AG20443 (cell line): Measurements from ENCODE around the gene SUCLG2.
"Not testable (repeated sequence)": the region's sequence is repeated elsewhere in the genome, so short reads cannot be mapped to it uniquely, and the experiment has no call there.

Experiments
- DNase-seq: peaks from one replicate; pipeline ENCODE4 v3.0.0; 2012; ENCODE audit warnings: low spot score, mixed read lengths

Gene SUCLG2

DNA sequence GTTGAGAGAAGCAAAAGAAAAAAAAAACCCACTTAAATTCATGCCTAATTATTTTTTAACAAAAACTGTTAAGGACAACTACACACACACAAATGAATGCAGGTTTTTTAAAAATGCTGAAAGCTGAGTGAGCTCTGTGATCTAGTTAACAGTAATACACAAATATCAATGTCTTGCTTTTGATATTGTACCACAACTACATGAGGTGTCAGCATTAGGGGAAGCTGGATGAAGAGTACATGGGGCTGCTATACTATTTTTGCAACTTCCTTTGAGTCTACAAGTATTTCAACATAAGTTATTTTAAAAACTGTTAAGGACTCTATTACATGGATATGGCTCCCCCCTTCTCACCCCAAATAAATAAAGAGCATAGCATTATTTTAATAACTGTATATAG is 44.7 kb downstream of the SUCLG2 start:
- DNase-seq, result no peak

DNA sequence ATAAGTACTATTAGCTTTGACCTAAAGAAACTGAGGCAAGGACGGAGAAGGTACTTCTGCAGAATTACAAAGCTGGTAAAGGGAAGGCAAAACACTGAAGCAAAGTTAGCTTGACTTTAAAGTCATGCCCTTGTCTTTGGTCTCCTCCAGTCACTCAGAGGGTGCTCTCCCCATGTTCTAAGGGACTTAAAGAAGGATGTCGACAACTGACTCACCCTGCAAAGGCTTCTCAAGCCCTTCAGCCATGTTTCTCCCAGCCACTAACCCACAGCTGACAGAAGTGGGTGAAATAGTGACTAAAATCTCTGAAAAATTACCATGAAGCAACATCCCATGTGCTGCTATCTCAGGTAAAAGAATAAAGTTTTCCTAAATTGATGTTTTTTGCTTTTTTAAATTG is 46.4 kb downstream of the SUCLG2 start:
- DNase-seq, result no peak

DNA sequence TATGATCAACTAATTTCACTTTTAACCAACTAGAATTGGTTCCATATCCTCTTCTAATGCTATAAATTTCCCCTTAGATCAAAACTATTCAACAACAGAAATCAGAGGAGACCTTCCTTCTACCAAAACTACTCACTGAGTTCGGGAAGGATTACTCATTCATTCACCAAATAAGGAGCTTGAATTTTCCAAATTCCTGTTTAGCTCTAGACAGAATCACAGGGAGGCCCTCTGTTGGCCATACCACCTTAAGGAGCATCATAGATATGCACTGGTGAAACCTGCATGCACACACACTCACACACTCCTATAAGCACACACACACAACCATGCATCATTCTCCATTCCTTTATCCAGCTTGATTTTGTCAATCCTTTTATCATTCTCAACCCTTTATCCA is 49.0 kb downstream of the SUCLG2 start:
- DNase-seq, result peak; percentile 76

DNA sequence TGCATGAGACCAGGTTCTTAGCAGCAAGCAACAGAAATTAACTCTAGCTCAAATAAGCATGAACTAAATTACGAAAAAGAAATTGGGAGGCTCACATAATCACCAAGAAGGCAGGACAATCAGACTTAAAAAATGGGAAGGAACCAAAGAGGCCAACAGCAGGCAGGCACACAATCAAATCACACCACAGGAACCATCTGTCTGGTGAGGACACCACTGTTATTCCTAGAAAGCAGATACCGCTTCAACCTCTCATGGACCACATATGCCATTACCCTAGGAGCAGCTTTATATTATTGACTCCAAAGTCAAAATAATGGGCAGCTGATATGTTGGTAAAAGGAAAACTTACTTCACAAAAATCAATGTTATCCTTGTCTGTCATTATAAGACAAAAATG is 51.6 kb downstream of the SUCLG2 start:
- DNase-seq, result no peak

DNA sequence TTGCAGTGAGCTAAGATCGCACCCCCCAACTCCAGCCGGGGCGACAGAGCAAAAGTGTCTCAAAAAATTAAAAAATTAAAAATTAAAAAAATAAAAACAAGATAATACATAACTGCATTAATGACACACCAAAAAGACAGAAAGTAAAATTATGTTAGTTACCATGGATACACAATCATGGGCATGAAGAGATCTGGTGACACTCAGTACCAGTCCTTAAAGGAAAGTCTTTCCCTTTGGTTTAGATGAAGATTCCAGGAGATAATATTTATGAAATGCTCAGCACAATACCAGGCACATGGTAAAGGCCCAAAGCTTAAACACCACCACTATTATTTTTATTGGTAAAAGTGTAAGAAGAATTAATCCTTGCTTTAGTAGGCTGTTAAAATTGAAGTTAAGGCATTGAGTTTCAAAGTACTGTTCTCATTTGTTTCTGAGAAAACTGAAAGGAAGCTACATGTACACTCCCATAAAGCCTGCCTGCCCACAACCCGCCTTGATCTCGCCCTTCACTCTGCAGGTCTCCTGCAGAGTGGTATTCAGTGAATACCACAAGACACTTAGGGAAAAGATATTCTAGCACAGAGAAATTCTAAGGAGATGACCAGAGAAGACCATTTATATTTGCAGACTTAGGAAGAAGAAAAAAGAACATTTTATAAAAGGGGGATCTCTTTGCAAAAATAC is 52.3 kb downstream of the SUCLG2 start:
- no peak for DNase-seq

DNA sequence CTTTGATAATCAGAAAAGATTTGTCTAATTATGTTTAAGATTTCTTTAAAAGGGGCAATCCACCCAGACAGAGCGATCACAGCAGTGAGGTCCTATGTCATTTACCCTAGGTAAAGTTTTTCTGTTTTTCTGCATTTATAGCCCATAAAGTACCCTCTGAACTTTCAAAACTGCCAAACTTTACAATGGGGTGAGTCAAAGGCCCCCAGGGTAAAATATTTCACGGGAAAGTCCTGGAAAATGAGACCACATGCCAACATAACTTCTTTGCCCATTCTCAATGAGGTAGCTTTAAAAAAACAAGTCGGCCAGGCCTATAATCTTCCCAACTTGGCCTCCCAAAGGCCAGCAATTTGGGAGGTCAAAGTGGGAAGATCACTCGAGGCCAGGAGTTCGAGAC is 53.0 kb downstream of the SUCLG2 start:
- DNase-seq, result no peak

DNA sequence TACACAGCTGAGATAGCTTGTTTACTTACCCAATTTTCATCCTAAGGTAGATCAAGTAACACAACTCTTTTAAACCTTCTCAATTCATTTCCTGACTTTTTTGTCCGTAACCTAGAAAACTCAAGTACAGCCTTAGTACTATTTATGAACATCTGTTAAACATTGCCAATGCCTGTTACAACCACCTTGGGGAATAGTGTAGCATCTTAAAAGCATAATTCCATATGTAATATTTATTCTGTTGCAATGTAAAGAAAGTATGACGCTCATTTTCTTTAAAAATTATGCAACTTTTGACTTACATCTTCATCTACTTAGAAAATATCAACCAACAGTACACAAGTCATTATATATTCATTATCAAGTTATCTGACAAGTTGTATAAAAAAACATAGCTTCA is 54.6 kb downstream of the SUCLG2 start:
- DNase-seq, result no peak

DNA sequence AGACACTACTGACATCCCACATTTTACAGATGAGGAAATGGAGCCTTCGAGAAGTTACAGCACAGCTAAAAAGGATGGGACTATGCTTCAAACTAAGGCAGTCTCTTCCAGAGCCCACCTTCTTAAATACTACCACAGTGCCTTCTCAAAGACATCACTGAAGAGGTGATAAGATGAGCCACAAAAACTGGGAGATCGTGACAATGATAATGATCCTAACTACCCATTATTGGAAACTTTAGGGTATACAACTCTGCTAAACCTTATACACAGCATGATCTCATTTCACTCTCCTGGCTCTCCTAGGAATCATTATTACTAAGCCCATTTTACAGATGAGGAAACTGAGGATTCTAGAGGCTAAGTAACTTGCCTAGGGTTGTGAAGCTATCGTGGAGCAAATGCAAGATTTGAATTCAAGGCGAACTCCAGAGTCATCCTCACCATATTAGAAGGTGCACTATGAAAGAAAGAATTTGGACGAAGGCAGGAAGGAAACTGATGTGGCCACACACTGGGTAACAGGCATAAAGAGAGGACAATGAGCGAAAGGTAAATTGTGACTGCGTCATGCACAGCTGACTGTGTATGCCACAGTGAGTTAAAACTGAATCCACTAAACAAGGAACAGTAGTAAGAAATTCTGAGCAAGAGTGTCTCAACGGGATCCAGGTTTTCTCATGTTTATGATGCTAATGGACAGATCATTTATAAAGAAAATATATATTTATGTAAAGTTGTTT is 55.4 kb downstream of the SUCLG2 start:
- no peak for DNase-seq

DNA sequence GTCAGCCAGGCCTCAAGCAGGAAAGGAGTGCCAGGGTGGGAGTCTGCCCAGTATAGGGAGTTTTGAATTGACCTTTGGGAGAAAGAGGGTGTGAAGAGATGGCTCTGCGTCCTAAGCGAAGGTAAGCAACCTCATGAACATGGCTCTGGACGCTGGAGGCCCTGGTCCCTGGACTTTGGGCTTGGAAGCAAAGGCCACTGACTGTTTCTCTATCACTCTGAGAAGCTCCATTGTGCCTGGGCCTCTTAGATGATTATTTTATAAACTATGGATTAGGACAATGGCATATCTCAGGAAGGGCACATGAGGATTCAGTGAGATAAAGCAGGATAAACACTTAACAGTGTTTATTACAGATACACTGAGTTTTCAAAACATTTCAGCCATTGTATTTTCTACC is 59.0 kb downstream of the SUCLG2 start:
- no peak for DNase-seq

DNA sequence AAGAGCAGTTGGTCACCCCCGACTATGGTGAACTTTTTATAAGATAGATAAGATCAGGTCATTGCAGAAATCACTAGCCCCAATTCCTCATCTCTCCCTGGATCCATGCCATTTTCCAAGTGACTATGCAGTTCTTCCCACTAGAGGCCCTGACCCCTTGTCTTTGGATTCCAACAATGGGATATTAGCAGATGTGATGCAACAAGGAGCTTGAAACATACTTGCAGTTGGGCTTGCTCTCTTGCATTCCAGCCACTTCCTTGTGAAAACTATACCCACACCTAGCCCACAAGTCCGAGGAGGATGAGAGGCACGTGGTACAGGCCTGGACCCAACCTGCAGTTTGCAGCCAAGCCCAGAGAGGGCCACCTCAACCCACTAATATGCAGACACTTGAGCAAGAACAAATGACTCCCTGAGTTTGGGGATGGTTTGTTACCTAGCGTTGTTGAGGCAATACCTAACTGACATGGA is 60.6 kb downstream of the SUCLG2 start:
- DNase-seq, result peak; percentile 17

DNA sequence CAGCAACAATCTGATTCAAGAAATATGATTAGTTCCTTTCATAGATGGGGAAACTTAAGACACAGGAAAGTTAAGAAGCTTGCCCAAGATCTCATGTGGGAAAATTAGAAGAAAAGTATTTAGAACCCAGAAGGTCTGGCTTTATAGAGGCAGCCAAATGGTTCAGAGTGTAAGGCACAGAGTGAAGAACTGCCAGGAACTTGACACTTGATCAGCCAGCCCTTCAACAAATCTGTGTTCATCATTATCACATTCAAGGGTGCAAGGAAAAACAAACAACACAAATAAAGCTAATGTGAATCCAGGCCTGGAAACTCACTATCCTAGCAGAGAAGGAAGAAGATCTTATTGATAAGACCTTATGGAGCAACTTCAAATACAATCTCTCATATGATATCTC is 62.4 kb downstream of the SUCLG2 start:
- DNase-seq, result no peak

DNA sequence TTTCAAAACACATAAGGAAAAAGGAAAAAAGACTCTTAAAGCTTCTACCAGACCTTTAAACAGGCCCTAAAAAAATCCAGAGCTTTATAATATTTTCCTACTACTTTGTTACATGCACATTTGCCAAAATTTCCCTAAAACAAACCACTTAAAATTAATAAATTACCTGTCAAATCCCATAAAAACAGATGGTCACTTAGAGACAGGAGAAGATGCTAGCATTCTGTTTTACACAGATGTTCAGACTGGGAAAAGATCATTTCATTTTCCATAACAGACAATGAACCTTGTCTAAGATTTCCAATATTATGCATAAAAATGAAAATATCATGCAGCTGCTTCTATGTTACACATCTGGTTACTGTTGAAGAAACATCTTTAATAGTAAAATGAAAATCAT is 66.6 kb downstream of the SUCLG2 start:
- no peak for DNase-seq

DNA sequence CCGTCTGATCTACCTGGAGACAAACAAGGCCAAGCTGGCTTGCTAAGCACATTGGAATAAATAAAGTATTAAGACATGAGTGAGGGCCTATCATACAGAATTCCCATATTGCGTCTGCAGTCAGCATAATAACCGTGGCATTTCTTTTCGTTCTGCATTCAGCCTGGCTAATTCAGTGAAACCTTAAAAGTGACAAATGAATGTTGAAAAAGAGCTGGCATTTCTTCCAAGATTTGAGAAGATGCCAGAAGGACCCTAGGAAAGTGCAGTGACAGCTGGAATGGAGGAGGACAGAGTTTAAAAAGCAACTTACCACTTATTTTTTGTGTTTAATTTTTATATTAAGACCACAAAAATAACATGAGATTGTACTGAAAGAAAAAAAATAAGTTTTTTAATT is 67.1 kb downstream of the SUCLG2 start:
- DNase-seq, result no peak

DNA sequence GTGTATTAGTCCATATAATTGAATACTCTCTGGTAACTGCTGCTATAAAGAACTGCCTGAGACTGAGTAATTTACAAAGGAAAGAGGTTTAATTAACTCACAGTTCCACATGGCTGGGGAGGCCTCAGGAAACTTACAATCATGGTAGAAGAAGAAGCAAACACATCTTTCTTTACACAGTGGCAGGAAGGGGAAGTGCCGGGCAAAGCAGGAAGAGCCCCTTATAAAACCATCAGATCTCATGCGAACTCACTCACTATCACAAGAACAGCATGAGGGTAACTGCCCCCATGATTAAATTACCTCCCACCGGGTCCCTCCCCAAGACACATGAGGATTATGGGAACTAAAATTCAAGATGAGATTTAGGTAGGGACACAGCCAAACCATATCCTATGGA is 69.8 kb downstream of the SUCLG2 start:
- not testable (repeated sequence) for DNase-seq

DNA sequence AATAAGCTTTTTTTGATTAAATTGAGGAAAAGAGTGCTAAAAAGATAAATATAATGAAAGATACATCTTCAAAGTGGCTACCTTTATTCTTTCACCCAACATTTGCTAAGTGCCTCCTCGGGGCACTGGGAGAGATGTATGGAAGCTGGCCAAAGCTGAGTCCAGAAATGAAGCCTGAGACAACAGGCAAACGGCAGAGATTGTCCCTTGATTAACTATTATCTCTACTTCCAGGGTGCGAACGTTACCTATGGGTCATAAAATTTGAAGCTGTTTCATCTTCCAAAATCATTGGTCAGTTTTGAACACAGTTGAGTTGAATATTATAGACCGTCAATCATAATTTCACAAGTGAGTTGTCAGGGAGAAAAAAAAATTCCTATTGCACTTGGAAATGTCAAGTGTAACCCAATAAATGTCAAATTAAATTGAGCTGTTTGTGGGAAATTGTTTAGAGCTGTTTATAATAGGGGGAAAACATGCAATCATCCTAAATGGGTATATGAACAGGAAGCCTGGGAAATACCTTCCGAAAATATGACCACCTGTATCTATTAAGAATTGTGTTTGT is 73.9 kb downstream of the SUCLG2 start:
- DNase-seq, result no peak

DNA sequence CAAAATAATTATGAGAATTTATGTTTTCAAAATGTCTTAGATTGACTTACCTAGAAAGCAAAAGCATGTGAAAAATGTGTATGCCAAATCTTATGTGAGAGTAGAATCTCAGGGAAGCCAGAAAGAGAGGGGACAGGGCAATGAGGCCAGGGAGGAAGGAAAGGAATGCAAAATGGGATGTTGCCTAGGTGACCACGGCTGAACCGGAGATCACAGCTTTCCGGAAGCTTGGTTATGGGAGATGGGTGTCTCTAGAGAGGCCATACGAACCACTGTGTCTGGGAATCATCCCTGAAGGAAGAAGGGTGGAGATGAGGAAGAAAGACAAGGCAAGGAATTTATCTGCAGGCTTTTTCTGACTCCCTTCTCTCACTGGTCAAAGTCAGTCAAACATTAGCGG is 76.0 kb downstream of the SUCLG2 start:
- no peak for DNase-seq

DNA sequence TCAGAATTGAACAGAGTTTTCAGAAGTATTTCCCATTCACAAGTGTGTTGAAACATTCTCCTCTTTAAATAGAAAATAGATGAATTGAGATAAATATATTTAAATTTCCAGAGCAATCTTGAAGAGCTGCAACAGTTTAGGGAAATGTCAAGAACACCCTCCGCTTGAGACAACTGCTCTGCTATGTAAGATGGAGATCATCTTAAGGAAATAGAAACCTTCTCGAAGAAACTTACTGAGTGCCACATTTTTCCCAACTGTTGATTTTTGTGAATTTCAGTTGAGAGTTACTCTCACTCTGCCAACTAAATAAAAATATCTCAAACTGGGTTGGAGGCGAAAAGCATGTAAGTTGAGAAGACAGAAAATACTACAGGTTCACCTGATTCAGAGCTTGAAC is 78.0 kb downstream of the SUCLG2 start:
- no peak for DNase-seq

DNA sequence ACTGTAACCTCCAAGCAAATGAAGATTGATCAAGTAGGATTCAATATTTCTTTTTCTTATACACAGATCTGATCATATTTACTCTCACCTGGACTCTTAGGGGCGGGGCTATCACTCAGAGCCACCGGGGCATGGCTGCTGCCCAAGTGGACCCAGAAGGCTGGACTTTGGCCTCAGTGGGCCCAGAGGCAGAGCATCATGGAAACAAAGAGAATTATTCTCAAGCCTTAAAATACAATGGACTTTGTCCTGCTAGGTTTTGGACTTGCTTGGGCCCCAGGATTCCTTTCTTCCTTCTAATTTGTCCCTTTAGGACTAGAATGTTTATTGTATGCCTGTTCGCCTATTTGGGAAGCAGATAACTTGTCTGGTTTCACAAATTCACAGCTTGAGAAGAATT is 85.1 kb downstream of the SUCLG2 start:
- no peak for DNase-seq

DNA sequence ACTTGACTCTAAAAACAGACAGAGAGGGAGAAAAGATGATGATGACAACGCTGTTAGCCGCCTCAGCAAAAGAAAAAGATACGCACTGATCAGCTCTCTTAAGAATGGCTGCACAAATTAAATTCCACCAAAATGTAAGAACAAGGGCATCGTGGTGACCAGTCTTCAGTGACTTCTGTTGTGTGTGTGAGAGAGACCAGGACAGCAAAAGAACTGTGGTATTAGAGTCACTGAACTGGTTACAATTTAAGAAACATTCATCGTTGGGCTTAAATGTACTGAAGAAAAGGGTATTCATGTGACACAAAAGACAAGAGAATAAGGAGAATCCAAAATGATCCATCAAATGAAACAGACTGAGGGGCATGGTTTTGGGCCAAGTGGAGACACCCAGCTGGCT is 86.5 kb downstream of the SUCLG2 start:
- DNase-seq, result no peak

DNA sequence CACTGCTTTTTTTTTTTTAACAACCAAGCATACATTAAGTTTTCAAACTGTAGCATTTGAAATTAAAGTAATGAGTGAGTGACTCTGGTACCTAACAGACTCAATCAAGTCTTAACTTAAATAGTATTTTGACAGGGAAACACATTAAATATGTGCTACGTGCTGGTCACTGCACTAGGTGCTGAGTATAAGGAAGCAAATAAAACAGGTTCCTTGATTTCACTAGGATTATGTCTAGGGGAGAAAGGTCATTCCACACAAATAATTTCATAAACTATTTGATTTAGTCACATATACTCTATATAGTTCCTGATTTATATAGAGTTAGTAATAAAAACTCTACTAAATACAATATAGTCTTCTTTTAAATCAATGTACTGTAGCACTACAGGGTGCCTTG is 89.4 kb downstream of the SUCLG2 start:
- DNase-seq, result no peak

DNA sequence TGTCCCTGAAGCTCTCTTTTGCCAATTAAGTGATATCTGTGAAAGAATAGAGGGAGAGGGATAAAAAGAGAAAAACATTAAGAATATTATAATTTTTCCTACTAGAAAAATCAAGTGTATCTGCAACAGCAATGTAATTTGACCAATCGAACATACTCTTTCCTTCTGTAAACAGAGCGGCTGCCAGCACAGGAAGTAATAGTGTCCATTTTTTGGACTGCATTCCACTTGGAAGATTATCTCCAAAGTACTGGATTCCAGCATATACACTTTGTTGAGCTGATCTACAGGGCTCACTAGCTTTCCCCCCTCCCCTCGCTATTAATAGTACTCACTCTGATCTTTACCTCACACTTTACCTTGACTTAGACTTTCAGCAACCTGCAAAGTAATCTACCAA is 90.4 kb downstream of the SUCLG2 start:
- no peak for DNase-seq

DNA sequence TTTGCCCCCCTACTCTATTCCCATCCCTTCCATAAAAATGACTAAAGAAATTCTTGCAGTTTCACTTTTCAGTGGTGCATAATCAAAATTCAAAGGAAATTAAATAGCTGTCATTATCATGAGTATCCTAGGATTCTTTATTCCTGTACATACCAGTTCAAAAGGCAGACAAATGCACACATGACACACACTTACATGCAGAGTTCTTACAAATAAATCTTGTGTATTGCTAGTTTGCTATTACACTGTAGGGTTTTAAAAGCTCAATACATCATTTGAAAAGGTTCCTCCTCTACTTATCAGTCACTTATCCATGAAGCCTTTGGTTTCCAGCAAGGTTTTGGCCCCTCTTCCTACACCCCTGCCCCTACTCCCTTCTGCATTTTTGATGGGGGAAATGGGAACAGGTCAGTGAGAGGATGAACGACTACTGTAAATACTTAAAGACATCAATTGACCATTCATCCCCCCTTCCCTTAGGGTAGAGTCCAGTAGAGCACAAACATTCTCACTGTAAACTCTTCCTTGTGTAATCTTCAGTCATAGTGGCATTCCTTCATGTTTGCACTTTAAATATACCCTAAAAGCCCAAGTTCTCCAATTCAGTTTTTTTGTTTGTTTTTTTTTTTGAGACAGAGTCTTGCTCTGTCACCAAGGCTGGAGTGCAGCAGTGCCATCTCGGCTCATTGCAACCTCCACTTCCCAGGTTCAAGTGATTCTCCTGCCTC is 92.6 kb downstream of the SUCLG2 start:
- DNase-seq, result no peak

DNA sequence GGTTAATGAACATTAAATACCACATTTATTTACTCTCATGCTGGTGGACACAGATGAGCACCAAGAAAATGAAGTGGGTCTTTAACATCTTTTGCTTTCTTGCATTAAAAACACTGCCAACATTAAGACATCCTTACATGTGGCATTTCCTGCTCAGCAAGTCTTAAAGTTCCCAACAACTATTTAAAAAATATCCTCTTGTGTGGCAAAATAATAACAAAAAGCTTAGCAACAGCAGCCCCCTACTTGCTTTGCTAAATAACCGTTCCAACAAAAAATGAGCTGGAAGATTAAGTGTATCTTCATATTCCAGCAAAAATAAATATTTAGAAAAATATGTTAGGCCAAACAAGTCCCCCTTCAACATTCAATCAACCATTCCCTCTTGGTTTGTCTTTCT is 93.1 kb downstream of the SUCLG2 start:
- DNase-seq, result no peak
